NT2/D1 (cell line): ENCODE data around the gene SRP68.

Source experiments
- YY1 ChIP-seq: IDR thresholded peaks from 2 replicates; pipeline ENCODE4 v1.6.1; 2011; ENCODE audit not compliant: insufficient read length, insufficient read depth
- ZNF274 ChIP-seq: IDR thresholded peaks from 2 replicates; pipeline ENCODE4 v1.6.1; 2011; ENCODE audit warnings: mild to moderate bottlenecking, low read depth, low read length

DNA sequence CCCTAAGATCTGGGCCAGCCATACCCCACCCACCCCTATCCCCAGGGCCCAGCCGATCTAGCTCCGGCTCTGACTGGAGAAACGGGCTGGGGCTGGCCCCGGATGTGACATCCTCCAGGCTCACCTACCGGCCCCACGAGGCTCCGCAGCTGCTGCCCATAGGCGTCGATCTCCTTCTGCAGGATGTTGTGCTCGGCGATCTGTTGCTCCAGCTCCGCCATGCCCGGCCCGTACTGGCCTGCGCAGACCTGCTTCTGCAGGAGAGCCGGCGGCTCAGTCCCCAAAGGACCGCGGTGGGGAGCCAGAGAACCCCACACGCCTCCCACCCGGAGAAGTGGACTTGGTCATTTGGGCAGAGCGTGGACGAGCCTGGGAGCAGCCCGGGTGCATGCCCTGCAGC lies 50.0 kb downstream of the SRP68 start:
- TF ChIP-seq ZNF274 (no peak), YY1 (no peak)
